Left ventricle myocardium inferior (tissue), 1 donor: ENCODE measurements around the gene SHISA4. TPM values are rescaled to one million over a fixed set of nuclear protein-coding genes. Genes with fewer than 3 reads are reported as not detected.

Experiments
- DNase-seq: peaks from one replicate; pipeline ENCODE4 v3.0.0-alpha.2; 2020
- H3K27ac ChIP-seq: fragments of 200-600 bp; replicated peaks from 2 replicates; pipeline ENCODE4 v1.8.0; 2021
- H3K27me3 ChIP-seq: fragments of 200-600 bp; 2 replicates; pipeline ENCODE4 v1.8.0; 2021; ENCODE audit warnings: low read depth
- H3K36me3 ChIP-seq: fragments of 200-600 bp; 2 replicates; pipeline ENCODE4 v1.8.0; 2021
- H3K4me1 ChIP-seq: fragments of 200-600 bp; 2 replicates; pipeline ENCODE4 v1.8.0; 2021
- H3K4me3 ChIP-seq: fragments of 200-600 bp; 2 replicates; pipeline ENCODE4 v1.8.0; 2021; ENCODE audit warnings: mild to moderate bottlenecking, moderate library complexity
- H3K9me3 ChIP-seq: fragments of 200-600 bp; replicated peaks from 2 replicates; pipeline ENCODE4 v1.8.0; 2021
- CTCF ChIP-seq: fragments of 200-600 bp; IDR thresholded peaks from 2 replicates; pipeline ENCODE4 v1.8.0; 2021; ENCODE audit warnings: antibody characterized with exemption, mild to moderate bottlenecking, borderline replicate concordance
- intact Hi-C: fragments of 100-400 bp; cut with micrococcal nuclease; formaldehyde crosslinking; loops from one replicate; pipeline ENCODE4 v1.11.0; 2022
- microRNA-seq: library from miRNA; unstranded; fragments of <30 nt; microRNA quantifications from one replicate; pipeline ENCODE4 v1.2.0, GENCODE V29; 2020
- total RNA-seq: library from RNA; stranded (reverse); fragmentation: NEBNext Ultra II Directional; extraction: Animal tissue kit (Norgen Biotek cat#: 25700); gene quantifications from one replicate; pipeline ENCODE4 v1.2.1, GENCODE V29; 2021
- donor health status: DM: no; HTN: yes; CAD: no; lungs with severe emphysema.

The SHISA4 gene
- total RNA-seq, 1 donor from 2014 or later, result 191 TPM

- H3K4me1 ChIP-seq, result peaks cover 24% of the 10 kb centered on the region
- intact Hi-C loops, result no loop called here
- H3K36me3 ChIP-seq, result no peaks in the 10 kb centered on the region
- DNase-seq, result no peak
- peaks cover 11% of the 10 kb centered on the region for H3K27me3 ChIP-seq
- no peak for TF ChIP-seq CTCF
- peak overlapping the region; percentile 38 for H3K4me3 ChIP-seq
- H3K27ac ChIP-seq, result peak overlapping the region; percentile 69
- H3K9me3 ChIP-seq, result no peaks in the 10 kb centered on the region
Measured at GRCh38 chr1:201941420-201942128, 52.9 kb downstream of the SHISA4 start.

DNA sequence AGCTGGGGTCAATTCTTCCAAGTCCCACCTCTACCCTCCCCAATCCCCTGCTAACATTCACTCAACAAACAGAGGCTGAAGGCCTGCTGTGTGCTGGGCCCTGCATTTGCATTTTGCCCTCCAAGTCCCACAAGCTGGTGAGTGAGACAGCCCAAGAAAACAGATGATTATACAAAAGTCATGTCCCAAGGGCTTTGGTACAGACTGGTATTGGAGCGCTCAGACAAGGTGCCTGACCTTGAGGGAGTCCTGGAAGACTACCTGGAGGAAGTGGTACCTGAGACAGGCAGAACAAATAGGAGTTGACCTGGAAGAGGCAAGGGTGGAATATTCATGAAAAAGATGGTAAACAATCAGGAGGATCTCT is 53.4 kb downstream of the SHISA4 start:
- peak overlapping the region; percentile 38 for H3K4me3 ChIP-seq
- intact Hi-C loops, result no loop called here
- TF ChIP-seq CTCF, result no peak
- H3K4me1 ChIP-seq, result peaks cover 29% of the 10 kb centered on the region
- H3K27me3 ChIP-seq, result peaks cover 11% of the 10 kb centered on the region
- no peaks in the 10 kb centered on the region for H3K9me3 ChIP-seq
- no peaks in the 10 kb centered on the region for H3K36me3 ChIP-seq
- peak overlapping the region; percentile 69 for H3K27ac ChIP-seq
- DNase-seq, result no peak

Small RNA genes lying within 50 kb of the gene (microRNA-seq; reads per million reads assigned to microRNA genes)
- not detected for gene MIR6739

Other genes with a start within 250 kb of the SHISA4 start
- gene IPO9, start 59.7 kb upstream of the SHISA4 start, total RNA-seq, result 20.1 TPM
- 9.2 TPM for gene LMOD1, start 57.6 kb downstream of the SHISA4 start, total RNA-seq
- gene TIMM17A, start 66.6 kb downstream of the SHISA4 start, total RNA-seq, result 87.5 TPM
- gene RNPEP, start 93.8 kb downstream of the SHISA4 start, total RNA-seq, result 16.6 TPM
- 0.60 TPM for gene ELF3, start 121.7 kb downstream of the SHISA4 start, total RNA-seq
- gene GPR37L1, start 234.0 kb downstream of the SHISA4 start, total RNA-seq, result 0.05 TPM